Measurements from ENCODE around the gene RNF13.
A peak's percentile ranks its signal among the peaks of the same experiment; 100 is the strongest.
"Not testable (repeated sequence)": the region's sequence is repeated elsewhere in the genome, so short reads cannot be mapped to it uniquely, and the experiment has no call there.

Gene RNF13

GRCh38 chr3:149963485-149963884 lies 150.5 kb downstream of the RNF13 start:
- DNase-seq: no peak

DNA sequence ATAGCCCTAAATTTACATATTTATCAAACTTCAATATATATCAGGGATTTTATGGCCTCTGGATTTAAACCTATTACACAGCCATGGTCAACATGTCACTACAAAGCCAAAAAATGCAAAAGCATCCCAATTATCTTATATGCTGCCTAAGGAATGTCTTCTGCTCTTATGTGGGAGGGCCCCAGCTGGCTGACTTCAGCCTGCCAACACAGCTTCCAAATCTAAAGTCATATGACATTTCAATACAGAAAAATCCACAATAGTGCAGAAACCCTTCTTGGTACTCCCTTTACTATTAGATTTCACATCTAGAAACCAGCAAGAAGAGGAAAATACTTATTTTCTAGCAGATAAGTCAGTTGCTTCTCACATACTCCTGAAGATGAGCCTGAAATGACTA lies 151.3 kb downstream of the RNF13 start:
- DNase-seq: no peak

GRCh38 chr3:149965278-149965677 lies 152.3 kb downstream of the RNF13 start:
- no peak for DNase-seq

- DNase-seq: peak; percentile 26
Measured at GRCh38 chr3:149967086-149967685, 154.2 kb downstream of the RNF13 start.

DNA sequence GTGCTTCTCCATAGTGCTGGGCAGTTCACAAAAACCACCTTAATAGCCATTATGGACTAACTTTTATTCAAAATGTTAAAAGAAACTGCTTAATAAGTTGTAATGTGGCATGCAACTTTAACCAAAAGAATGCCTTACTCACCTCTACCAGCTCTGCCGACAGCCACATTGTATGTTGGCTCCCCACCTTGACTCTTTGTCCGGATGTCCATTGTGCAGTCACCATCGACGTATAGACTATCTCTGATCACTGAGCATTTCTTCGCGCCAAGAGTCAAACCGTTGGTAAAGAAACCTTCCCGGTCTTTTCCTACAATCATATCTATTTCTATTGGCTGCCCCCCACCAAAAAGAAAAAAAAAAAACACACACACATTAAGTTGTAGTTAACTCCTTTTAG lies 155.2 kb downstream of the RNF13 start:
- no peak for DNase-seq

DNA sequence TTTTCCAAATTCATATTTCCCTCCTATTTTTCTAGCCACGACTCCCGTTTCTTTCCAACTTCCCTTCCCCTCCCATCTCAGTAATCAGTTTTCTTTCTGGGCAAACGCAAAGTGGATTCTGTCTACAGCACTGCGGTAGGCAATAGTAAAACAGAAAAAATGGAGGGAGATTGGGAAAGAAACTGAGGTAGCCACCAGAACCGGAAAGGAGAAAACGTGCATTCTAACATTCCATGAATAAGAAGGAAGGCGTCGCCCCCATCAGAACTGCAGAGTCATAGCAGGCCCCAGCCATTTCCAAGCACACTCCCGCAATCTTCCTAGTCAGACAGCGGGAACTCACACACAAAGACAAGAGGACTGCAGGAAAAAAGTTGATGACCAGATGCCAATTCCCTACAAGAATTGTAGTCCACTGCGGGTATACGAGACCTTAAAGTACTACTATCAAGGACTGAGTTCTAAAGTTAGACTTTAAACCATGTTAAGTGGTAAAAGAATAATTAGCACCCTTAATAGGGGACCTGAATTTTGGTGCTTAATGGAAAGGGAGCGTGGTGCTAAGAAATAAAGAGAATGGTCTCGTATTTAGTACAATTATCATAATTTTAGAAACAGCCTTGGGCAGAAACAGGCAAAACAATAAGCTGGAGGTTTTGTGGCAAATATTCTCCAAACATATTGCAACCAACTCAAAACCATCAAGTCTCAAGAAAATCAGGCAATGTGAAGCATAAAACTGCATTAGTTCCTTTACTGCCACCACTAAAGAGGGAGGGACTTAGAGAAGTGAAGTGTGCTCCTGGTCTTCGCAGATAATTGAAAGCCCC lies 156.3 kb downstream of the RNF13 start:
- no peak for DNase-seq

DNA sequence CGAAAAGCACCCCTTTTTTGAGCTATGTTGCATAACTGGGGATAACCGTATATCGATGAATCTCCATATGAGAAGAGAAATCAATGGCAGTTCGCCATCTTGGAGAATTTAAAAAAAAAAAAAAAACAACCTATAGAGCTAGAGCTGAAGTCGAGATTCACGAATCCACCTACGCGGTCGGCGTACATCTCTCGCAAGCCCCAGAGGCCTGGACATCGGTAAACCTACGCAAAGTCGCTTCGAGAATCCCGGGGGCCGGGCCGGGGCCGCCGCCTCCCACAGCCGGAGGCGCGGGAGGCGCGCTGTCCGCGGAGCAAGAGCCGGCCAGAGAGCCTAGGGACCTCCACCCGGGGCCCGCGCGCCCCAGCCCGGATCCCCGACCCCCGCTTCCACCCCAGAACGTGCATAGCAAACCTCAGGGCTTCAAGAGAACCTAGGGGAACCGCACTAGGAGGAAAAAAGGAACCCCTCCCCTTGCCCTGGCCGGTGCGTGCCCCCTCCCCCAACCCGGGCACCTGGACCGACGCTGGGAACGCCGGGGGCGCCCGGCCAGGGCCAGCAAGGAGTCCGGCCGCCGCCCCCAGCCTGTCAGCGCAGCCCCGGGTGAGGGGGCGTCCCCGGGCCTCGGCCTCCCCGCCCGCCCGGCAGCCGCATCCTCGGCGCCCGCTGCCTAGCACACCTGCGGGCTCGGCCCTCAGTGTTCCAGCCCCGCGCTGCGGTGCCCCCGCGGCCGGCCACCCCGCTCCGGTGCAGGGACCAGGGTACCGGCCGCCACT lies 157.1 kb downstream of the RNF13 start:
- DNase-seq: no peak

GRCh38 chr3:149970716-149971402 lies 157.8 kb downstream of the RNF13 start, which contains the start of gene PFN2:
PFN2 (minus strand) TSS chr3:149970895; CDS start chr3:149970856, 39 bp downstream.
- no peak for DNase-seq

GRCh38 chr3:149971403-149972075 lies 158.5 kb downstream of the RNF13 start:
- DNase-seq: no peak

DNA sequence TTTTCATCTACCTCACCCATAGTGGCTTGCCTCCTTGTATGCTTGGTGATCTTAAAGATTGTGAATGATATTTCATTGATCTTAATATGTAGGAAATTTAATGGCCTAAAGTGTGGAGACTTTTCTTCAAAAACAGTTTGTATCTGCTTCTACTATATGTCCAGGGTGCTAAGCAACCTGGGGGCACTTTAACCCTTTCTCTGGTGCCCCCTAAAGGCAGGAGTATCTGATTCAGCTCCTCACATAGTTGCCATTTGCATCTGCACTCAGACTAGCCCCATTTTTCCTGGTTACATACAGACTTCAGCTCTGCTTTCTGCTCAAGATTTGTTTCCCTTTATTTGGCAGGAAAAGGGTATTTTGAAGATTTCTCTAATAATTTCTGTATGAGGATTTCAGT lies 162.9 kb downstream of the RNF13 start:
- DNase-seq: no peak

DNA sequence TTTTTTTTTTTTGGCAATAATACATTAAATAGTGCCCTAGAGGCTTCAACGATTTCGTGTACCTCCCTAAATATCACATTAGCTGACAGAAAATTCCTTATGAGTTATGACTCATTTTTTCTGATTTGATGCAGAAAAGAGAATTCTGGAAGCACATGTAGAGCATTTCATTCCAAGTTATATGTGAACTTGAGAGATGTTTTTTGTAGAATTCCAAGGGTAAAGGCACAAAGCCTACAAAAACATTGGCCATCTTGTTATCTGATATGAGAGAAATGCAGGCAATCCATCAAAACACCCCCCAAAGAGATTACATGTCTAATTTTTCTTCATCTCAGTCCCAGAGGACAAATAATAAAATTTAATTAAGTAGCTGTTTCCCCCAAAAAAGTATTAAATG lies 164.4 kb downstream of the RNF13 start:
- no peak for DNase-seq

- DNase-seq: not testable (repeated sequence)
Measured at GRCh38 chr3:149981979-149982378, 169.0 kb downstream of the RNF13 start.

GRCh38 chr3:149983053-149983452 lies 170.0 kb downstream of the RNF13 start:
- not testable (repeated sequence) for DNase-seq

- DNase-seq: no peak
Measured at GRCh38 chr3:149983628-149984027, 170.6 kb downstream of the RNF13 start.

- no peak for DNase-seq
Measured at GRCh38 chr3:149989307-149989706, 176.3 kb downstream of the RNF13 start.

DNA sequence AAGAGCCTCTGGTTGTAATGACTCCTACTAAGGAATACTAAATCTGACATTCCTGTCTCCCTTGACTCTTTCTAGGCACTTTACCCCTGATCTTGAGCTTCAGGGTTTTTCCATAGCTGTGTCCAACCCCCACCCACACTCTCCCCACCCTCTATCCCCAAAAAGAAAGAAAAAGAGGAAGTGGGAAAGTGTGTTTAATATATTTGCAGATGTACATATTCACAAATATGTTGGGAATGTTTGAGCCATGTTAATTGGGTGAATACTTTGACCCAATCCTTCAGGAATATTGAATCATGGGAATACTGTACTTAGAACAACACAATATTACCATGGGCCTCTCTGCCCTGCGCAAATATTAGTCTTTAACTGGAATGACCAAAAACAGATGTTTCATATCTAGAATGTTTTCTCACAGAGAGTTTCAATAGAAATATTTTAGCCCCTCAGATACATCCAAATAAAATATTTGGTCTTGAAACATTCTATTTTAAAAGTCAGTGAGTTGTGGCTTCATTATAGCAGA lies 177.5 kb downstream of the RNF13 start:
- DNase-seq: no peak

GRCh38 chr3:149992416-149993058 lies 179.5 kb downstream of the RNF13 start:
- DNase-seq: no peak

- DNase-seq: no peak
Measured at GRCh38 chr3:149998946-149999345, 185.9 kb downstream of the RNF13 start.

GRCh38 chr3:149999421-149999820 lies 186.4 kb downstream of the RNF13 start:
- DNase-seq: no peak

- DNase-seq: no peak
Measured at GRCh38 chr3:150000641-150001040, 187.6 kb downstream of the RNF13 start.

GRCh38 chr3:150005243-150006112 lies 192.5 kb downstream of the RNF13 start:
- no peak for DNase-seq
